Measurements from ENCODE around the gene DUSP1.

Gene DUSP1

GRCh38 chr5:172757394-172758010 lies 13.5 kb downstream of the DUSP1 start:
- H3K4me3 ChIP-seq (ENCODE audit: low read depth, low read length) = no peak overlapping the region
- TF ChIP-seq, protein P1, sequence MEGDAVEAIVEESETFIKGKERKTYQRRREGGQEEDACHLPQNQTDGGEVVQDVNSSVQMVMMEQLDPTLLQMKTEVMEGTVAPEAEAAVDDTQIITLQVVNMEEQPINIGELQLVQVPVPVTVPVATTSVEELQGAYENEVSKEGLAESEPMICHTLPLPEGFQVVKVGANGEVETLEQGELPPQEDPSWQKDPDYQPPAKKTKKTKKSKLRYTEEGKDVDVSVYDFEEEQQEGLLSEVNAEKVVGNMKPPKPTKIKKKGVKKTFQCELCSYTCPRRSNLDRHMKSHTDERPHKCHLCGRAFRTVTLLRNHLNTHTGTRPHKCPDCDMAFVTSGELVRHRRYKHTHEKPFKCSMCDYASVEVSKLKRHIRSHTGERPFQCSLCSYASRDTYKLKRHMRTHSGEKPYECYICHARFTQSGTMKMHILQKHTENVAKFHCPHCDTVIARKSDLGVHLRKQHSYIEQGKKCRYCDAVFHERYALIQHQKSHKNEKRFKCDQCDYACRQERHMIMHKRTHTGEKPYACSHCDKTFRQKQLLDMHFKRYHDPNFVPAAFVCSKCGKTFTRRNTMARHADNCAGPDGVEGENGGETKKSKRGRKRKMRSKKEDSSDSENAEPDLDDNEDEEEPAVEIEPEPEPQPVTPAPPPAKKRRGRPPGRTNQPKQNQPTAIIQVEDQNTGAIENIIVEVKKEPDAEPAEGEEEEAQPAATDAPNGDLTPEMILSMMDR (IDR thresholded peaks at IDR 0.05; ENCODE audit: borderline replicate concordance, insufficient read depth, low read depth, low read length) = no peak

- no peak overlapping the region for H3K4me3 ChIP-seq (ENCODE audit: low read depth, low read length)
- TF ChIP-seq, protein P1 (IDR thresholded peaks at IDR 0.05; ENCODE audit: borderline replicate concordance, insufficient read depth, low read depth, low read length) = no peak
These were observed 14.1 kb downstream of the DUSP1 start for GRCh38 chr5:172756764-172757393.

GRCh38 chr5:172754596-172755356 lies 16.2 kb downstream of the DUSP1 start:
- TF ChIP-seq, protein P1 (IDR thresholded peaks at IDR 0.05; ENCODE audit: borderline replicate concordance, insufficient read depth, low read depth, low read length) = no peak

GRCh38 chr5:172753101-172753500 lies 17.9 kb downstream of the DUSP1 start:
- H3K4me3 ChIP-seq (ENCODE audit: low read depth, low read length) = no peak overlapping the region
- TF ChIP-seq, protein P1 (IDR thresholded peaks at IDR 0.05; ENCODE audit: borderline replicate concordance, insufficient read depth, low read depth, low read length) = no peak

More at GRCh38 chr5:172754596-172755356, 16.2 kb downstream of the DUSP1 start:
- H3K4me3 ChIP-seq (ENCODE audit: low read depth, low read length) = no peak overlapping the region

GRCh38 chr5:172751761-172752510 lies 19.1 kb downstream of the DUSP1 start:
- TF ChIP-seq, protein P1 (IDR thresholded peaks at IDR 0.05; ENCODE audit: borderline replicate concordance, insufficient read depth, low read depth, low read length) = no peak

DNA sequence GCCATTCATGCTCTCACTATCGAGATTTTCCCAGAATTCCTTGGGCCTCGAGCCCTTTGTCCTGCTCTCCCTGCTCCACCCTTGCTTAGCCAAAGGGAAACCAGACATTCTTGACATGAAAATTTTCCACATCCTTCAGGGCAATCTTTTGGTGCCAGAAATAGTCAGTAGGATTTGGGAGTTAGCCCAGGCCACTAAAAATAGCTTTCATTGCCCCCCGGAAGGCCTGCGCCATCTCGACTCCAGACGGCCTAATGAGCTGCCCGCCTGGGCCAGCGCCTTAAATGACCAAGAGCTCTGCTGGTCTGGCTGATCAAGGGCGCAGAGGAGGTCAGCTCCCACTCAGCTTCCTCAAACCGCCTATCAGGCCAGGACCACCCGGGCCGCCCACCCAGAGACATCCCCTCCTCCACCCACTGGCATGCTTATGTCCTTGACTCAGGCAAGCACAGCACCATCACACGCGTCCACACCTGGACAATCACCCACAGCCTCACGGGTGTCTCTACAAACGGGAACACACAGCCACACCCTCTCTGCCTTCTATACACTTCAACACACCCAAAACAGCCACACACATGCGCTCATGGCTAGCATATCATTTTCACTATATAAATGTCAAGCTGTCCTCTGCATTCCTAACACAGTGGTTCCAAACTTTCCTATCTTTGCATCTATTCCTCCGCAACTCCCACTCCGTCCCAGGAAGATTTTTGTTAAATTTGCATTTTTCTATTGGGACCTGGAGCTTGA lies 20.9 kb downstream of the DUSP1 start:
- H3K4me3 ChIP-seq (ENCODE audit: low read depth, low read length) = no peak overlapping the region
- TF ChIP-seq, protein P1 (IDR thresholded peaks at IDR 0.05; ENCODE audit: borderline replicate concordance, insufficient read depth, low read depth, low read length) = no peak

More at GRCh38 chr5:172751761-172752510, 19.1 kb downstream of the DUSP1 start:
- H3K4me3 ChIP-seq (ENCODE audit: low read depth, low read length) = no peak overlapping the region

All from GM12875 (cell line).